Cardiac muscle cell (in vitro differentiated cells and primary cell): Measurements from ENCODE around the gene RNF167. TPM values are rescaled to one million over a fixed set of nuclear protein-coding genes. Genes with fewer than 3 reads are reported as not detected.

Source experiments
- DNase-seq, 2 donors: peaks; one replicate each; pipeline versions ENCODE4 v3.0.0 to v3.0.0-alpha.2; 2010 to 2017; ENCODE audit warnings: low read depth in 1 of 2, low spot score in 1 of 2
- H3K27ac ChIP-seq: fragments of 200-600 bp; sonication (generic); 2 replicates; pipeline ENCODE4 v1.5.1; 2016
- H3K27me3 ChIP-seq: fragments of 200-600 bp; sonication (generic); 2 replicates; pipeline ENCODE4 v1.6.0; 2016; ENCODE audit warnings: control low read depth
- H3K36me3 ChIP-seq: fragments of 200-600 bp; sonication (generic); 2 replicates; pipeline ENCODE4 v1.5.1; 2016; ENCODE audit warnings: control low read depth
- H3K4me1 ChIP-seq: fragments of 200-600 bp; sonication (generic); 2 replicates; pipeline ENCODE4 v1.8.1; 2017; ENCODE audit warnings: low read depth, mild to moderate bottlenecking, mixed run types
- H3K4me3 ChIP-seq: fragments of 200-600 bp; sonication (generic); 2 replicates; pipeline ENCODE4 v1.5.1; 2016; ENCODE audit warnings: mild to moderate bottlenecking
- H3K9me3 ChIP-seq: fragments of 200-600 bp; sonication (generic); 2 replicates; pipeline ENCODE4 v1.5.1; 2017; ENCODE audit warnings: low read depth, mild to moderate bottlenecking, control low read depth
- polyA plus RNA-seq: library from polyadenylated mRNA; unstranded; fragments of >200 nt; fragmentation: Nextera tagmentation; extraction: Ambion mirVana; gene quantifications from 2 replicates; pipeline ENCODE4 v1.2.1, GENCODE V29; 2016
- total RNA-seq: library from RNA; depleted of rRNA; stranded (reverse); fragments of >200 nt; gene quantifications from 2 replicates; pipeline ENCODE4 v1.2.3, GENCODE V29; 2016
- TF ChIP-seq, protein P1 (sequence below): IDR thresholded peaks from 2 replicates; pipeline ENCODE4 v1.5.1; 2012; ENCODE audit warnings: low read depth, mild to moderate bottlenecking, low read length

RNF167 gene
- total and polyA plus RNA-seq, 2 experiments from 2014 or later: 73.4 to 77.1 TPM

DNA sequence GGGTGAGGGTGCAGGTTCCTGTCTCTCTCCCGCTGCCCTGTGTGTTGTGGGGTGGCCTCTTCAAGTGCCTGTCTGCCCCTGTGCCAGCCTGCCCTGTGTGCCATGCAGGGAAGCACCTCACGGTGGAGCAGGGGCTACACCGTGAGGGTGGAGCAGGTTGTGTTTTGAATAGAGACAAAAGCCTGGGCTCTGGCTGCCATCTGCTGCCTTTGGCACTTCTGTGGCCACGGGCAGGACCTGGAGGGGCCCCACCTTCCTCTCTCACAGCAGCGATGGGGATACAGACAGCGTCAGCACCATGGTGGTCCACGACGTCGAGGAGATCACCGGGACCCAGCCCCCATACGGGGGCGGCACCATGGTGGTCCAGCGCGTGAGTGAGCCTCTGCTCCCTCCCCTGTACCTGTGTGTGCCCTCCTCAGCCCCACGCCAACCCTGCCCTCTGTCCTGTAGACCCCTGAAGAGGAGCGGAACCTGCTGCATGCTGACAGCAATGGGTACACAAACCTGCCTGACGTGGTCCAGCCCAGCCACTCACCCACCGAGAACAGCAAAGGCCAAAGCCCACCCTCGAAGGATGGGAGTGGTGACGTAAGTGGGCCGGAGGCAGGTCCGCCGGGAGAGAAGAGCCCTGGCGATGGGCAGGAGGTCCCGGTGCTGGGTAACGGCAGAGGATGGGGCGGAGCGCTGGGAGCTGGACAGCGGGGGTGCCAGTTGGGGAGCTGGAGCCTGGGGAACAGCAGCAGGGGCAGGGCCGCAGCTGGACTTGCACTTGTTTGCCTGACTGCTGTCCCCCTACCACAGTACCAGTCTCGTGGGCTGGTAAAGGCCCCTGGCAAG lies 46.1 kb upstream of the RNF167 start:
- Histone ChIP-seq H3K27ac (no peak overlapping the region), H3K9me3 (no peaks in the 10 kb centered on the region), H3K36me3 (peaks cover 19% of the 10 kb centered on the region), H3K27me3 (no peaks in the 10 kb centered on the region), H3K4me1 (no peaks in the 10 kb centered on the region), H3K4me3 (no peak overlapping the region)
- TF ChIP-seq, protein P1, sequence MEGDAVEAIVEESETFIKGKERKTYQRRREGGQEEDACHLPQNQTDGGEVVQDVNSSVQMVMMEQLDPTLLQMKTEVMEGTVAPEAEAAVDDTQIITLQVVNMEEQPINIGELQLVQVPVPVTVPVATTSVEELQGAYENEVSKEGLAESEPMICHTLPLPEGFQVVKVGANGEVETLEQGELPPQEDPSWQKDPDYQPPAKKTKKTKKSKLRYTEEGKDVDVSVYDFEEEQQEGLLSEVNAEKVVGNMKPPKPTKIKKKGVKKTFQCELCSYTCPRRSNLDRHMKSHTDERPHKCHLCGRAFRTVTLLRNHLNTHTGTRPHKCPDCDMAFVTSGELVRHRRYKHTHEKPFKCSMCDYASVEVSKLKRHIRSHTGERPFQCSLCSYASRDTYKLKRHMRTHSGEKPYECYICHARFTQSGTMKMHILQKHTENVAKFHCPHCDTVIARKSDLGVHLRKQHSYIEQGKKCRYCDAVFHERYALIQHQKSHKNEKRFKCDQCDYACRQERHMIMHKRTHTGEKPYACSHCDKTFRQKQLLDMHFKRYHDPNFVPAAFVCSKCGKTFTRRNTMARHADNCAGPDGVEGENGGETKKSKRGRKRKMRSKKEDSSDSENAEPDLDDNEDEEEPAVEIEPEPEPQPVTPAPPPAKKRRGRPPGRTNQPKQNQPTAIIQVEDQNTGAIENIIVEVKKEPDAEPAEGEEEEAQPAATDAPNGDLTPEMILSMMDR: no peak
- DNase-seq: no peak

GRCh38 chr17:4895121-4895520 lies 44.9 kb upstream of the RNF167 start:
- TF ChIP-seq, protein P1: no peak
- H3K4me1 ChIP-seq: no peaks in the 10 kb centered on the region
- no peak overlapping the region for H3K27ac ChIP-seq
- no peak overlapping the region for H3K4me3 ChIP-seq
- H3K36me3 ChIP-seq: peaks cover 17% of the 10 kb centered on the region
- H3K27me3 ChIP-seq: no peaks in the 10 kb centered on the region
- DNase-seq: no peak
- H3K9me3 ChIP-seq: no peaks in the 10 kb centered on the region

DNA sequence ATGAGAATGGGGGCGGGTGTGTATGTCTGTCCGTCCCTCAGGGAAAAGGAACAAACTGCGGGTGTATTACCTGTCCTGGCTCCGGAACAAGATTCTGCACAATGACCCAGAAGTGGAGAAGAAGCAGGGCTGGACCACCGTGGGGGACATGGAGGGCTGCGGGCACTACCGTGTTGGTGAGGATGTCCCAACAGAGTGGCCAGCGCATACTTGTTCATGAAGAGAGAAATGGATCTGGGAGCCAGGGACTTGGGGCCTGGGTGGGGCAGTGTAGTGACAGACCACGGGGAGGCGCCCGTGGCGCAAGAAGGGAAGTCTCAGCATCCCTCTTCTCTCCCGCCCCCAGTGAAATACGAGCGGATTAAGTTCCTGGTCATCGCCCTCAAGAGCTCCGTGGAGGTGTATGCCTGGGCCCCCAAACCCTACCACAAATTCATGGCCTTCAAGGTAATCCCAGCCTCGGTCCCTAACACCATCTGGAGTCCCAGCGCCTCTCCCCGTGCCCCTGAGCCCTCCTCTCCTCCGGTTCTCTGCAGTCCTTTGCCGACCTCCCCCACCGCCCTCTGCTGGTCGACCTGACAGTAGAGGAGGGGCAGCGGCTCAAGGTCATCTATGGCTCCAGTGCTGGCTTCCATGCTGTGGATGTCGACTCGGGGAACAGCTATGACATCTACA lies 44.3 kb upstream of the RNF167 start:
- no peaks in the 10 kb centered on the region for H3K27me3 ChIP-seq
- no peaks in the 10 kb centered on the region for H3K9me3 ChIP-seq
- H3K4me1 ChIP-seq: no peaks in the 10 kb centered on the region
- peaks cover 10% of the 10 kb centered on the region for H3K36me3 ChIP-seq
- no peak overlapping the region for H3K27ac ChIP-seq
- TF ChIP-seq, protein P1: no peak
- DNase-seq: peak in 1 of 2 donors; percentile 38
- H3K4me3 ChIP-seq: no peak overlapping the region

DNA sequence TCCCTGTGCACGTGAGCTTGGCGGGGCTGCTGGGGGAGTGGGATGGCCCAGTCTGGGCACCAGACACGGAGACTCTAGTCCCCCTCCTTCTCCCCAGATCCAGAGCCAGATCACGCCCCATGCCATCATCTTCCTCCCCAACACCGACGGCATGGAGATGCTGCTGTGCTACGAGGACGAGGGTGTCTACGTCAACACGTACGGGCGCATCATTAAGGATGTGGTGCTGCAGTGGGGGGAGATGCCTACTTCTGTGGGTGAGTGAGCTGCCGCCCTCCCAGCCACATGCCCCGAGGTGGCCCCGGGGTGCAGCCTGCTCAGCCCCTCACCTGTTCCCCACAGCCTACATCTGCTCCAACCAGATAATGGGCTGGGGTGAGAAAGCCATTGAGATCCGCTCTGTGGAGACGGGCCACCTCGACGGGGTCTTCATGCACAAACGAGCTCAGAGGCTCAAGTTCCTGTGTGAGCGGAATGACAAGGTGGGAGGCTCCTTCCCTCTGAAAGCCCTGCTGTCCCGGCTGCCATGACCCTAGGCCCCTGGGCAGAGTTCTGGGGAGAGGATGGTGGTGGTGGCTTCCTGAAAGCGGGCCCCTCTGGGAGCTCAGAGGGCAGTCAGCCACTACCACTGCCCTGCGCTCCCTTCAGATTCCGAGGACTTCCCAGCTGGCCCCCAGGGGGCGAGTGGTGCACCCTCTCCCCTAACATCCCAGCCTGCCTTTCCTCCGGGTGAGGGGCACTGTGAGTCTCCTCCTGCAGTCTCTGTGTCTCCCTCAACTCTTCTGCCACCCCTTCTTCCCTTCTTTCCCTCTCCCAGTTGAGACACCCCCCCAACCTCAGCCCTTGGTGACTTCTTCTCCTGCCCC lies 43.5 kb upstream of the RNF167 start:
- Histone ChIP-seq H3K36me3 (peaks cover 8% of the 10 kb centered on the region), H3K27ac (no peak overlapping the region), H3K4me1 (no peaks in the 10 kb centered on the region)

More for the DNA sequence above, 43.5 kb upstream of the RNF167 start:
- DNase-seq: no peak
- Histone ChIP-seq H3K27me3 (no peaks in the 10 kb centered on the region), H3K9me3 (no peaks in the 10 kb centered on the region), H3K4me3 (no peak overlapping the region)
- TF ChIP-seq, protein P1: no peak
